PC-3 (cell line): ENCODE results near the gene GPC5. TPM values are rescaled to one million over a fixed set of nuclear protein-coding genes. Genes with fewer than 3 reads are reported as not detected.

ENCODE experiments used
- ATAC-seq: fragments of 200-7000 bp; cut with Tn5 transposase; 2 replicates; pipeline ENCODE4 v1.9.1; 2020; ENCODE audit warnings: mild to moderate bottlenecking, moderate library complexity
- BruUV-seq: library from RNA; stranded (reverse); fragments of 400-500 nt; replicated peaks from 2 replicates; lab custom pipeline; 2021; lab: Mats Ljungman, UMichigan
- CTCF ChIA-PET: fragments of 300-600 bp; sonication (Branson Sonifier 250); formaldehyde crosslinking; loops from one replicate; lab custom pipeline; 2022; ENCODE audit warnings: antibody characterized with exemption; lab: Charles Lee
- POLR2A ChIA-PET: fragments of 300-600 bp; sonication (Branson Sonifier 250); formaldehyde crosslinking; loops from one replicate; lab custom pipeline; 2022; ENCODE audit warnings: antibody characterized with exemption; ENCODE audit not compliant: unreplicated experiment; lab: Charles Lee
- DNase-seq: peaks from one replicate; pipeline ENCODE4 v3.0.0-alpha.2; 2015
- H2AFZ ChIP-seq: fragments of 300-600 bp; sonication (generic); 2 replicates; pipeline ENCODE4 v1.6.0; 2016; ENCODE audit warnings: antibody characterized with exemption, low read length
- H3F3A ChIP-seq: fragments of 300-600 bp; sonication (generic); one replicate; pipeline ENCODE4 v1.6.0; 2017; ENCODE audit warnings: antibody characterized with exemption, low read length, control low read depth, mild to moderate bottlenecking; ENCODE audit not compliant: unreplicated experiment
- H3K27ac ChIP-seq: fragments of 300-600 bp; sonication (generic); 2 replicates; pipeline ENCODE4 v1.5.1; 2016; ENCODE audit warnings: mild to moderate bottlenecking, low read length
- H3K27me3 ChIP-seq: fragments of 300-600 bp; sonication (generic); 2 replicates; pipeline ENCODE4 v1.6.1; 2016; ENCODE audit warnings: low read length, mixed read lengths
- H3K36me3 ChIP-seq: fragments of 300-600 bp; sonication (generic); 2 replicates; pipeline ENCODE4 v1.6.1; 2016; ENCODE audit warnings: low read depth, mixed run types, low read length, mixed read lengths
- H3K4me1 ChIP-seq: fragments of 300-600 bp; sonication (generic); 2 replicates; pipeline ENCODE4 v1.5.1; 2016; ENCODE audit warnings: low read length; ENCODE audit not compliant: insufficient read depth
- H3K4me2 ChIP-seq: fragments of 300-600 bp; sonication (generic); 2 replicates; pipeline ENCODE4 v1.6.0; 2016; ENCODE audit warnings: low read length
- H3K4me3 ChIP-seq: fragments of 300-600 bp; sonication (generic); 2 replicates; pipeline ENCODE4 v1.5.1; 2016; ENCODE audit warnings: mild to moderate bottlenecking, low read length, mixed read lengths
- H3K79me2 ChIP-seq: fragments of 300-600 bp; sonication (generic); 2 replicates; pipeline ENCODE4 v1.6.1; 2017; ENCODE audit warnings: low read length, mixed read lengths
- H3K9ac ChIP-seq: fragments of 300-600 bp; sonication (generic); 2 replicates; pipeline ENCODE4 v1.6.0; 2016; ENCODE audit warnings: mild to moderate bottlenecking, low read length
- H3K9me2 ChIP-seq: fragments of 300-600 bp; sonication (generic); replicated peaks from 2 replicates; pipeline ENCODE4 v1.6.1; 2016; ENCODE audit warnings: mixed run types, low read length, mixed read lengths
- H3K9me3 ChIP-seq: fragments of 300-600 bp; sonication (generic); 2 replicates; pipeline ENCODE4 v1.6.1; 2016; ENCODE audit warnings: low read length, mixed read lengths
- H4K20me1 ChIP-seq: fragments of 300-600 bp; sonication (generic); 2 replicates; pipeline ENCODE4 v1.6.1; 2016; ENCODE audit warnings: low read length, mixed read lengths
- CTCF ChIP-seq: fragments of 300-600 bp; sonication (generic); conservative IDR thresholded peaks from 2 replicates; pipeline ENCODE4 v1.5.1; 2017; ENCODE audit warnings: antibody characterized with exemption, low read depth, mild to moderate bottlenecking, low read length
- EZH2 ChIP-seq: fragments of 300-600 bp; sonication (generic); IDR thresholded peaks from one replicate; pipeline ENCODE4 v1.6.1; 2017; ENCODE audit warnings: antibody characterized with exemption, mild to moderate bottlenecking, low read length; ENCODE audit not compliant: unreplicated experiment
- EZH2phosphoT487 ChIP-seq: fragments of 300-600 bp; sonication (generic); IDR thresholded peaks from 2 replicates; pipeline ENCODE4 v1.6.1; 2018; ENCODE audit warnings: mild to moderate bottlenecking, antibody characterized with exemption, low read length, borderline replicate concordance
- intact Hi-C: fragments of 100-400 bp; cut with micrococcal nuclease; formaldehyde crosslinking; loops from 2 replicates; pipeline ENCODE4 v1.9.0; 2023
- total RNA-seq: library from RNA; depleted of rRNA; stranded (reverse); fragments of >200 nt; gene quantifications from 2 replicates; pipeline ENCODE4 v1.2.3, GENCODE V29; 2014

Gene GPC5
- total RNA-seq, 1 experiment from 2014 or later = not detected

DNA sequence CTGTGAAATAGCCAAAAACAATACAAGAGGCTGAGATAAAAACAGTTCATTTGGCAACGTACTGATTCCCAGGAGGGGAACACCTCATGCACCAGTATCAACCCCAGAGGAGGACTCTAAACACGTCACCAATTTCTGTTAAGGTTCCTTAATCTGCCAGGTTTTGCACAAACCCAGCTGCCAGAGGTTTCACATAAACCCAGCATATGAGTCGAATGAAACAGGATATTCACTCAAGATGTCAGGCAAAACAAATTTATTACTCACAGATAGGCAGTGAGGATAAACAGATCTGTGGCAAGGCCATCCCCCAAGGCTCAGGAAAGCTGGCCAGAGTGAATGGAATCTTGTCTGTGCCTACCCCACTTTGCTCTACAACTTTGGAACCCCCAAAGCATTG, 210.9 kb downstream of the GPC5 start:
- no peak overlapping the region for H3K27ac ChIP-seq

GRCh38 chr13:91618315-91618714, 219.9 kb downstream of the GPC5 start:
- intact Hi-C loops = no loop called here
- CTCF ChIA-PET = no interaction called here

More for the DNA sequence above, 210.9 kb downstream of the GPC5 start:
- H4K20me1 ChIP-seq = no peaks in the 10 kb centered on the region
- DNase-seq (peak; percentile 7), ATAC-seq (peak; percentile 38; the same call in 1 of the 2 replicates)
- ChIA-PET POLR2A (no interaction called here), CTCF (no interaction called here)
- H3K4me1 ChIP-seq = no peaks in the 10 kb centered on the region
- no peaks in the 10 kb centered on the region for H3K9me2 ChIP-seq
- no peaks in the 10 kb centered on the region for H3K9me3 ChIP-seq
- H3K9ac ChIP-seq = no peak overlapping the region
- BruUV-seq = no TSS peak
- H3K27me3 ChIP-seq = no peaks in the 10 kb centered on the region
- TF ChIP-seq CTCF (no peak), EZH2phosphoT487 (no peak), EZH2 (no peak)
- no peaks in the 10 kb centered on the region for H3K79me2 ChIP-seq
- H3F3A ChIP-seq = no peaks in the 10 kb centered on the region
- H3K4me3 ChIP-seq = no peak overlapping the region; the same call in 1 of the 2 replicates
- intact Hi-C loops = no loop called here
- no peaks in the 10 kb centered on the region for H3K36me3 ChIP-seq
- H2AFZ ChIP-seq = no peak overlapping the region
- no peak overlapping the region for H3K4me2 ChIP-seq

More at GRCh38 chr13:91618315-91618714, 219.9 kb downstream of the GPC5 start:
- no peak for ATAC-seq
- H3F3A ChIP-seq = no peaks in the 10 kb centered on the region
- no peaks in the 10 kb centered on the region for H3K9me3 ChIP-seq
- H3K36me3 ChIP-seq = no peaks in the 10 kb centered on the region
- H3K4me1 ChIP-seq = no peaks in the 10 kb centered on the region
- H3K27ac ChIP-seq = no peak overlapping the region
- no peak overlapping the region for H3K4me3 ChIP-seq
- no peak overlapping the region for H3K4me2 ChIP-seq
- no peaks in the 10 kb centered on the region for H3K9me2 ChIP-seq
- POLR2A ChIA-PET = no interaction called here
- H4K20me1 ChIP-seq = no peaks in the 10 kb centered on the region
- H3K79me2 ChIP-seq = no peaks in the 10 kb centered on the region
- DNase-seq = no peak
- no TSS peak for BruUV-seq
- H2AFZ ChIP-seq = no peak overlapping the region
- no peak for TF ChIP-seq EZH2
- TF ChIP-seq CTCF = no peak
- no peak for TF ChIP-seq EZH2phosphoT487
- no peaks in the 10 kb centered on the region for H3K27me3 ChIP-seq
- H3K9ac ChIP-seq = no peak overlapping the region
